22Rv1 (cell line): Measurements from ENCODE around the gene NME9.

ENCODE experiments used
- H3K27ac ChIP-seq: fragments of 450-650 bp; 2 replicates; pipeline ENCODE4 v1.5.1; 2017
- ZFX ChIP-seq: fragments of 450-650 bp; IDR thresholded peaks from 2 replicates; pipeline ENCODE4 v1.6.1; 2017; ENCODE audit warnings: antibody characterized with exemption, borderline replicate concordance
- TF ChIP-seq, protein P1 (sequence below): fragments of 450-650 bp; IDR thresholded peaks from 2 replicates; pipeline ENCODE4 v1.5.1; 2017; ENCODE audit warnings: mild to moderate bottlenecking

The NME9 gene

DNA sequence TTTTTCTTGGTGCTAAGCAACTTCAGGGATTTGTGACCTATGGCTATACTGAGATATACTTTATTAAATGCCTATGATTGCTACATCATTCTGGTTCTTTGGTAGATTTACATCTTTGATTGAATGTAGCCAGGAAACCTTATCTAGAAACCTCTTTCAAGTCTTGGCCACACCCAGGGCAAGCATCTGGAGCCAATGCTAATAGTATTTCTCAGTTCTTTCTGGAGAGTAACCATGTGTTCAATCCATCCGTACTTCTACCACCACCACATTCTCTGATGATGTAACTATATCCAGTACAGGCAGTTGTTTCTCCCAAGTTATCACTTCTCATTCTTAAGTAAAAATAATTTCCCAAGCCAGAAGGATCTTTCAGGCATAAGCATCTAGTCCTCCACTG is 69.0 kb downstream of the NME9 start:
- TF ChIP-seq ZFX = no peak
- TF ChIP-seq, protein P1, sequence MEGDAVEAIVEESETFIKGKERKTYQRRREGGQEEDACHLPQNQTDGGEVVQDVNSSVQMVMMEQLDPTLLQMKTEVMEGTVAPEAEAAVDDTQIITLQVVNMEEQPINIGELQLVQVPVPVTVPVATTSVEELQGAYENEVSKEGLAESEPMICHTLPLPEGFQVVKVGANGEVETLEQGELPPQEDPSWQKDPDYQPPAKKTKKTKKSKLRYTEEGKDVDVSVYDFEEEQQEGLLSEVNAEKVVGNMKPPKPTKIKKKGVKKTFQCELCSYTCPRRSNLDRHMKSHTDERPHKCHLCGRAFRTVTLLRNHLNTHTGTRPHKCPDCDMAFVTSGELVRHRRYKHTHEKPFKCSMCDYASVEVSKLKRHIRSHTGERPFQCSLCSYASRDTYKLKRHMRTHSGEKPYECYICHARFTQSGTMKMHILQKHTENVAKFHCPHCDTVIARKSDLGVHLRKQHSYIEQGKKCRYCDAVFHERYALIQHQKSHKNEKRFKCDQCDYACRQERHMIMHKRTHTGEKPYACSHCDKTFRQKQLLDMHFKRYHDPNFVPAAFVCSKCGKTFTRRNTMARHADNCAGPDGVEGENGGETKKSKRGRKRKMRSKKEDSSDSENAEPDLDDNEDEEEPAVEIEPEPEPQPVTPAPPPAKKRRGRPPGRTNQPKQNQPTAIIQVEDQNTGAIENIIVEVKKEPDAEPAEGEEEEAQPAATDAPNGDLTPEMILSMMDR = no peak

DNA sequence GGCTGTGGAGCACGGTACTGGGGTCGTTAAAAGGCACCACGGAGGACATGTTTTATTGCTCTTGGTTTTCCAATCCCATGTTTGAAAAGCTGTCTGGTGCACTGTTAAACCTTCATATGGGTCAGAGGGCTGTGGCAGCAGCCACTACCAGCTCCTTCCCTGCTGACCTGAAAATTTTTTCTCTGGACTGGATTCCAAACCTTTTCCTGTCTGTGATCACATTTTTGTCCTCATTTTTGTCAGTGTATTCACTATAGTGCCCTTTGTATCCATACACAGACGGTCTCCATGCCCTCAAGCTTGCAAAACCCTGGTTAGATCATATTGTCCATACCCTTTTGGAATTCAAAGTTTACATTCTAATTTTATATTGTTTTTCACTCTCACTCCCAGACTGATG is 70.5 kb downstream of the NME9 start:
- TF ChIP-seq ZFX = no peak
- TF ChIP-seq, protein P1 = no peak
- H3K27ac ChIP-seq = no peak overlapping the region

More for the DNA sequence above, 69.0 kb downstream of the NME9 start:
- H3K27ac ChIP-seq = no peak overlapping the region

- TF ChIP-seq, protein P1 = no peak
- TF ChIP-seq ZFX = no peak
- H3K27ac ChIP-seq = no peak overlapping the region
Measured at GRCh38 chr3:138257986-138258385, 71.7 kb downstream of the NME9 start.

DNA sequence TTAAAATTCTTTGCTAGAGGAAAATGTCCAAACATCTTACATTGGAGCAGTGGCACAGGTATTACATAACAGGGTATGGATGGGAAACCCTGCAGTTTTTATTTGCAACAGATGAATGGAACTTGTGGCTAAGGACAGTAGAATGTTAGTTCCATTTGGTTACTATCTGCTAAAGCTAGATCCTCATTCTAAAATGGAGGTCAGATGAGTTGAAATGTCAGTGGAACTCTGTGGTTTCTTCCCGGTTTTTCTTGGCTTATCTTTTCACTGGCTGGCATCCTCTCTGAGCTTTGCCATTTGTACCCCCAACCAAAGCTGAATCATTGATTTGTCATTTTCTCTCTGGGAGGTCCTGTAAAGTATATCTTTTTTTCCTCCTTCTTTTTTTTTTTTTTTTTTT is 73.6 kb downstream of the NME9 start:
- H3K27ac ChIP-seq = no peak overlapping the region
- TF ChIP-seq, protein P1 = no peak
- no peak for TF ChIP-seq ZFX

GRCh38 chr3:138254216-138254615 is 75.4 kb downstream of the NME9 start:
- H3K27ac ChIP-seq = no peak overlapping the region
- TF ChIP-seq, protein P1 = no peak
- no peak for TF ChIP-seq ZFX

DNA sequence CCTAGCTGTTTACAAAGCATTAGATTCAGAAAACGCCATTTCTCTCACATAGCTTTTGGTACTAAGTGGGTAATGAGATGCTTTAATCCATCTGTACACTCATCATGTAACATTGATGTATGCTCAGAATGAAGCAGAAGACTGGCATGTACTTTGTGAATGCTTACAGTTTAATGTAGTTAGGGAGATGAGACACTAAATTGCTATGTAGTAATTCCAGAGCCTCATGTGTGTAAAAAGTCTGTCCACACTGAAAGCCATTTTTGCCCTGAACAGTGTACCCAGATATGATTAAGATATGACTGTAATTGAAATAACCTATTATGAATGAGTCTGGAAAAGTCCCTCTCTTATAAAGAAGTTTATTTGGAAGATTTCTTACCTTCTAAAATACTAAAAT is 76.0 kb downstream of the NME9 start:
- no peak for TF ChIP-seq ZFX
- TF ChIP-seq, protein P1 = no peak
- no peak overlapping the region for H3K27ac ChIP-seq
